IPS-NIHi7 (cell line): ENCODE measurements around the gene TOP1.
A peak's percentile ranks its signal among the peaks of the same experiment; 100 is the strongest.
"Not testable (repeated sequence)": the region's sequence is repeated elsewhere in the genome, so short reads cannot be mapped to it uniquely, and the experiment has no call there.

Experiments used
- DNase-seq: peaks from one replicate; pipeline ENCODE4 v3.0.0; 2012; ENCODE audit warnings: mixed read lengths; ENCODE audit errors: extremely low spot score

TOP1 gene

DNA sequence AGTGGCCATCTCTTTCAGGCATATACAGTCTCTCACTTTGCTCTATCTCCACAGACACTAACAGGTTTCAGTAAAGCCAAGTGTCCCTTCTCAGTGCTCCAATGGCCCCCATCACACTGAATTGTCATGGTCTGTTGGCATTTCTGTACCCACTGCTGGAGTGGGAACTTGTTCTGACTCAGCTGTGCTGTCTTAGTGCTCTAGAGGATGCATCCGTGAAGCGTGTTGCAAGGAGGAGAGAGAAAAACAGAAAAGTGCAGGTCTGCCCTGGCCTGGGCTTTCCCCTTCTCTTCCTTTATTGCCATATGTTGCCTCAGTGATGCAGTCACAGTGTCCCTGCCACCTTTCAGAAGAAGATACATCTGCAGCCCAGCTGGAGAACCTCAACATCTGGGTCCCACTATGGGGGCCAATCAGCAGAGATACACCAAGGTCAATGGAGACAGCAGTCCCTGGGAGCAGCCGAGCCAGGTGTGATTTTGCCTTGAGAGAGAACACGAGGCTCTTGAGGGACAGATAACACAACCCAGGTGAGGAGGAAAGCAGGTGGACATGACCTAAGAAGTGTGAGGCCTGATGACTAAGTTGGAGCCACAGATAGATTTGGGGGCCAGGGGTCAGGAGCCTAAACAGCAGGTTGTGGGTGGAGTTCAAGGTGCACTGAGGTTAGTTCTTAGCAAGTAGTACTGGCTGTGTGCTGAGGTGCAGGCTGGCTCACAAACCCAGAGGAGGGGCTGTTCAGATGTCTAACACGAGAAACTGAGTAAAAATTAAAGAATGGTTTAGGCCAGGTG, 103.2 kb downstream of the TOP1 start:
- DNase-seq = no peak

DNA sequence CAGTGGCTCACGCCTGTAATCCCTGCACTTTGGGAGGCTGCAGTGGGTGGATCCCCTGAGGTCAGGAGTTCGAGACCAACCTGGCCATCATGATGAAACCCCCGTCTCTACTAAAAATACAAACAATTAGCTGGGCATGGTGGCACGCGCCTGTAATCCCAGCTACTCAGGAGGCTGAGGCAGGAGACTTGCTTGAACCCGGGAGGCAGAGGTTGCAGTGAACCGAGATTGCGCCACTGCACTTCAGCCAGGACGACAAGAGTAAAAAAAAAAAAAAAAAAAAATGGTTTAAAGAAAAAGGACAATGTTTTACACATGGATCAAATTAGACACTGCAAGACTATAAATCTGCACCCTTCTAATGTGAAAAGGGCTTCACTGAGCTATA, 103.8 kb downstream of the TOP1 start:
- not testable (repeated sequence) for DNase-seq

DNA sequence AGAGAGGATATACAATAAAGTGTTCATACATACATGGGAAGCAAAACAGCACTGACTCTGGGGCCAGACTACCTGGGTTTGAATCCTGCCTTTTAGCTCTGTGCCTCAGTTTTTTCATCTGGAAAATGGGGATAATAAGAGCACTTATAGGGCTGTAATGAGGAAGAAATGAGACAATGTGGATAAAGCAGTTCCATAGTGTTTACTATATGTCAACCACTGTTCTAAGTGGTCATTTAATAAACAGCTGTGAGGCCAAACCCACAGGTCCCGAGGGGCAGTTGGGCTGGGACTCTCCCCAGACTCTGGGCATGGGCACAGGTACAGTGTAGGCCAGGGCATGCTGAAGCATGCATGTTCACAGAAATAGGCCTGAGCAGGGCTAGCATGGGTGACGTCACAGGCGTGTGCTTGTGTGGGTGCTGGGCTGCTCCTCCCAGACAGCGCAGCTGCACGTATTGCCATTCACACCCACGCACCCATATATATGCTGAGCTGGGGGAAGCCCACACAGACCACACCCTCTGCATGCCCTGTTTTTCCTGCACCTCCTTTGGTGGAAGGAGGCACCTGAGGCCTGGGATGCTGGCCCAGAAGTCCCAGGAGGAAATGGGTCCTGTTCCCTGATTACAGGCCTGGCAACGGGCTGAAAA, 105.2 kb downstream of the TOP1 start:
- no peak for DNase-seq

DNA sequence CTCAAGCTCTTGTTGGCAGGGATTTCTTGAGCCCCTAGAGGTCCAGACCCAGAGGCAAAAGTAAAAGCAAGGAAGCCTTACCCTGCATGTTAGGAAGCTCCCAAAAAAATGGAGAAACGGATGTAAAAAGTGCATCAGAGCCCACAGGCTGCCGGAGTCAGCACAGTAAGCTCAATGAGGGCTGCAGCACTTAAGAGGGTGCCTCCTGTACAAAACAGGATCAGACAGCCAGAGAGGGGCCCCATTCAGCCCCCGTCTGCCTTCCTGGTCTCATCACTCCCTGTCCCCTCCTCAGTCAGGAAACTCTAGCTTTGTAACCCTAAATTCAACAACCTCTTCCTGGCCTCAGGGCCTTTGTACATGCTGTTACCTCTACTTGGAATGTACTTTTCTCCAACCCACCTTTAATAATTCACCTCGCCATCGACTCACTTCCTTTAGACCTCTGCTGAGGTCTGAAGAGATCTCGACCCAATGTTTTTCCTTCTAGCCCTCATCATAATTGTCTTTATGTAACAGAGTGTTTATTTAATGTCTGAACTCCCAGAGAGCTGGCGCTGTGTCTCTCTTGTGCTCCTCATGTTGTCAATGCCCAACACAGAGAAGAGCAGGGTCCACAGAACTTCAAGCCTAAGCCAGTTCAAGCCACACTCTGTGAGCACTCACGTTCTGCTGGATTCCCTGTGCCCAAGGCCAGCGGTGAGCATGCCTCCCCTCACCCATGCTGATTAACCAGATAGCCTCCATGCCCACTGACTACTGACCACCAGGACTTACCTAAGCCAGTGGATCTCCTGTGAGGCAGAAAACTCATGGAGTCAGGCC, 106.0 kb downstream of the TOP1 start:
- no peak for DNase-seq

DNA sequence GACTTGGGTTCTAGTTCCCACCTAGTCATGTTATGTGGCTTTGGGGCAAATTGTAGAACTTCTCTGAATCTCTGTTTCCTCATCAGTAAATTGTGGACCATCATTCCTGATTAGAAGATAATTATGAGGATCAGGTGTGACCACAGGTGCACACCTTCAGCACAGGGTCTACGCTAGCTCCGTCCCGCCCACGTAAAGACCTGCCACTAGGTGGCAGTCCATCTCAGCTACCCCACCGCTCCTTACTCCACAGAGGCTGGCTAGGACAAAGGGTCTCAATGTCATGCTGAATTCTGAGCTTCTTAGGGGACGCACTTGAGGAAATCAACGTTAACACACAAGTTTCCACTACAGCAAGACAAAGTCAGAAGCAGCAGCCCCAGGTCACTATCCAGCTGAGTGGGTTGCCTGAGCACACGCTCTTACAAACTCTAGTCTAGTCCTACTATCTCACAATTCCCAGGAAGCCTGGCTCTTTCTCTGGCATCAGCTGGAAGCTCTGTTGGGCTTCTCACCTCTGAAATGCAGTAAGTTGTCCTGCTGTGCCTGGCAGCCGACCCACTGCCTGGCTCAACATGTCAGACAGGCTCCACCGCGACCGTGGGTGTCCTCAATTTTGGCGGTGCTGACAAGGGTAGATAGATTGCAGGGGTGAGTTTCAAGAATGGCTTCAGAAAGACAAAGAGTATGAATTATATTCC, 106.7 kb downstream of the TOP1 start:
- DNase-seq = peak; percentile 81

DNA sequence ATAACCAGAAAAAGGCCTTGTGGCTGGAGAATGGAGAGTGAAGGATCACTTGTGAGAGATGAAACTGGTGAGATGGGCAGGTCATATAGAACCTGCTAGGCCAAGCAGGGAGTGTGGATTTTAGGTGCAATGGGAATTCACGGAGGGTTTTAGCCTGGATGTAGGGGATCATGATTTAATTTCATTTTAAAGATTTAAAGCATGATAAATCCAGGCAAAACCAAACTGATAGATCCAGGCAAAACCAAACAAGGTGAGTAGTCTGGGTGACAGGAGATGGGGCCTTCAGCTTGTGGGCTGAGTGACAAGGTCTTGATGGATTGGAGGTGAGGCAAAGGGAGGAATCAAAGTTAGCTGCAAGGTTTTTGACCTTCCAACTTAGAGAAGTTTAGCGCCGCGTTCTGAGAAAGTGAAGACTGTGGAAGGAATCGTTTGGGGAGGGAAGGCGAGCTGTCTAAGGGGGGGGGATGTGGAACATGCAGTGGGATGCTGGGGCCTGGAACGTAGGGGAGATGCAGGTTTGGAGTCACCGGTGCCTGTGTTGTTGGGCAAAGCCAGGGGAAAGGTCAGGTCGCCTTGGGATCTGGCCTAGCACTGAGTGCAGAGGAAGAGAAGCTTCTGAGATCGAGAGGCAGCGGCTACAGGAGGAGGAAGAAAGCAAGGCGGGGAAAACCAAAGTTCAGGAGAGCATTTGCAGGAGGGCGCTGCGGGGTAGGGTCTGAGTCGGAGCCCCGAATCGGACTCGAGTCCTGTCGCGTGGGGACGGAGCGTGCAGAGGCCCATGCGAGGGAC, 107.5 kb downstream of the TOP1 start:
- DNase-seq = no peak

DNA sequence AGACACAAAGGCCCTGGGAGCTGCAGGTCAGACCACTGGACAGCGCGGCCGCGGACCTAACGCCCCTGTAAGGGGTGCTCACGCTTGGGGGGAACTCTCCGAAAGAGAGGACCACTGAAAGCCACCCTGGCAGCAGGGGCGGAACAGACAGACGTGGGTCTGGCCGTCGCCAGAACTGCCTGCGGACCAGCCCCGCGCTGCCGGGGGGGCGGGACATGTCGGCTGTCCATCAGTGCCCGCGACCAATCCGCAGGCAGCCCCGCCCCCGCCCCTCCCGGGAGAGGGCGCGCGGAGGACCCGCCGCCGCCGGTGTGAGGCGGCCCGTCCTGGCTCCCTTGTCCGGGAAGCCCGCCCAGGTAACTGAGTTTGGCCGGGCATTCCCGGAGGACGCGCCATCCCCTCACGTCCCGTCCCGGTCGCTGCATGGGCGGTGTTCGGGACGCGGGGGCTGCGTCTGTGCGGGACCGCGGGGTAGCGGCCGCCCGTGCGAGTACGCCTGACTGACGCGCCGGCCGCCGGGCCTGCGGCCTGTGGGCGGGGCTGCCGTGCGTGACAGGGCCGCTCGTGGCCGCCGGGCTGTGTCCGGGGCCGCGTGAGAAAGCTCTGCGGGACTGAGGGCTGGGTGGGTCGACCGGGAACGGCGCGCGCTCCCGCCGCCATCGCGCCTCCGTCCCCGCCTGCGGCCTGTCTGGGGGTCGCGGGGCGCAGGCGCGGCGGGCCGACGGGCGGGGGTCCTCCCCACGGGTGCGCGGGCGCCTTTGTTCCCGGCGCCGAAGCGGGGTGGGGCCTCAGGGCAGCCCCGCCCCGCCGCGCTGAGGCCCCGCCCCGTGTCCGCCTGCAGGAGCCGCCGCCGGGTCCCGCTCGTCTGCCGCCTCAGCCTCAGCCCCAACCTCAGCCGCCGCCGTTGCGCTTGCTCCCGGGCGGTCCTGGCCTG, 108.3 kb downstream of the TOP1 start, which contains the start of gene PLCG1:
PLCG1 (plus strand) TSS at position 864 of the 934 bp plus-strand sequence. CDS start 99 bp downstream, outside the sequence.
- DNase-seq = peak; percentile 97

DNA sequence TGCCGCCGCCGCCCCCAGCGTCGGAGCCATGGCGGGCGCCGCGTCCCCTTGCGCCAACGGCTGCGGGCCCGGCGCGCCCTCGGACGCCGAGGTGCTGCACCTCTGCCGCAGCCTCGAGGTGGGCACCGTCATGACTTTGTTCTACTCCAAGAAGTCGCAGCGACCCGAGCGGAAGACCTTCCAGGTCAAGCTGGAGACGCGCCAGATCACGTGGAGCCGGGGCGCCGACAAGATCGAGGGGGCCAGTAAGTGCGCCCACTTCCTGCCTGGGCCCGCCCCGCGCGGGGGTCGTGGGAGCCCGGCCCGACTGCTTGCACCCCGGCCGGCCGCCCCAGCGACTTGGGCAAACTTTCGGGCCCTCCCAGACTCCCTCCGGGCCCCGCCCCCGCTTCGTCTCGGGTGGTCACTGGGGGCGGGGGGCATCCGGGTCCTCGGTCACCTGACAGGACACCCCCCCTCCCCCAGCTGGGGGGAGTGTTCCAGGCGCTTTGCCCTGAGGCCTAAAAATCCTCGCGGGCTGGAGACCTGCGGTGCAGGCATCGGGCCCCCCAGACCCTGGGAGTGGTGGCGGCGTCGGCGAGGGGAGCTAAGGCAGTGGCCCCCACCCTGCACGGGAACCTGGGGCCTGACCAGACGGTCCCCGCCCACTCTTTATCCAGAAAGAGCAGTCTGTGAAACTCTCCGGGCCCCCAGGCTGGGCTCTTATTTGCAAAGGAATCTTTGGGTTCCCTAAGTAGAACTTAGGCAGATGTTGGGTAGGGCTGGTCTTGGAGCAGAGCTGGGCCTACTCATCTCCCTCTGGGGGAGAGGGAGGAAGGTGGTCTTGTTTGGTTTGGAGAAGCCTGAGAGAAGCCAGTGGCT, 109.2 kb downstream of the TOP1 start:
- DNase-seq = peak; percentile 90

DNA sequence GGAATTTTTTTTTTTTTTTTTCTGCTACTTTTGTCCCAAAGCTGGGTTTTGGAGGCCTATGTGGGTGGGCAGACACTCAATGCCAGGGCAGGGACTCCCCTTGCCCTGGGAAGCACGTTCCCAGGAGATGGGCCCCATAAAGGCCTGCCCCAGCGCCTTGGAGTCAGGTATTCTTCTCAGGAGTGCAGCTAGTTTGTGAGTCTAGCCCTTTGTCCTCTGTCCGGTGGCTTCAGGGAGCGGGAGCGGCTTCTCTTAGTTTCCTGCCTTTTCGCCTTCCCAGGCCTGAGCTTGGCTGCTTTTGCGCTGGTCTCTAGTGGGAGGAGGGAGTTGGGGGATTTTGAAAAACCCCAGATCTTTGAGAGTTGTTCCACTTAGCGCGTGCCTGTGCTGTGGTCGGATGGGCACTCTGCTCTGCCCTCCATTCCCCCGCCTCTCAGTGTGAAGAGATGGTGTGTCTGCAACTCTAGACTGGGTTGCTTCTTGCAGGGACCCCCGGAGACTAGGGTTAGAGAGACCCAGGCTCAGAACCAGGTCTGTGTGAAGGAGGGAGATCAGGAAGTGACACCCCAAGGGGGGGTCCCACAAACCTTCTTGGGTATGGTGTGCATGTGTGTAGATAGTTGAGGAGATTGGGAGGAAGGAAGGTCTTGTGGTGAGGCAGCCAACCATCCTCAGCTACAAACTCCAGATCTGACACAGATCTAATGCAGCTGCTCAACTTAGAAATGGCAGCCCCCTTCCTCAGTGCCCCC, 110.0 kb downstream of the TOP1 start:
- no peak for DNase-seq

DNA sequence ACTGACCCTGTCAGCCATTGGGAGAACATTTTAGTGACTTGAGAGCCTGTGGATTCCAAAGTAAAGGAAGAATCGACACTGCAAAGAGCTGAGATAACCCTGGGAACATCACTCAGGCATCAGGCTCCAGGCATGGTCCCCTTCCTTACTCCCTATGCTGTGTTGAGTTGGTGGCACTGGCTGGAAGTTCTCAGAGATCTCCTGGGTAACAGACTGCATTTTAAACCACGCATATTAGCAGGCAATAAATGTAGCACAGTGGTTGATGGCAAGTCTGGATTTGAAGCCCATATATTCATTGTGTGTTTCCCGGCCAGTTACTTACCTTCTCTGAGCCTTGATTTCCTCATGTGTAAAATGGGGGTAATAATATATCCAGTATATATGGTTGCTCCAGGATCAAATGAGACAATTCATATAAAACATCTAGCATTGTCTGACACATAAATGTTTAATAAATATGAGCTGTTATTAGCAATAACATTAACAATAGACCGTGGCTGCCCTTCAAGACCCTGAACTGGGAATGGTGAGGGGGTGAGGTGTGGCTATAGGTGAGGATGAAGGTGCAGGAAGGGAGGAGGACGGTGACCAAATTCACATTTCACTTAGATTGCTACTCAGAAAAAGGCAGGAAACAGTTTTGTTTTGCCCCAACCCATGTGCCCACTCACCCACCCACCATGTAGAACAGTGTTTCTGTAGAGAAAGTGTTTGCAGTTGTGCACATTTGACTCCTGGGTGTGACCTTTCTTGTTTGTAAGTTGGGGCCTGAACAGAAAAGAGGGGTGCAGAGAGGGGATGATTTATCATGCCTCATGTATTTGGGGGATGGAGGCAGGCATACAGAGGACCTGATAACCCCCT, 110.8 kb downstream of the TOP1 start:
- DNase-seq = no peak

DNA sequence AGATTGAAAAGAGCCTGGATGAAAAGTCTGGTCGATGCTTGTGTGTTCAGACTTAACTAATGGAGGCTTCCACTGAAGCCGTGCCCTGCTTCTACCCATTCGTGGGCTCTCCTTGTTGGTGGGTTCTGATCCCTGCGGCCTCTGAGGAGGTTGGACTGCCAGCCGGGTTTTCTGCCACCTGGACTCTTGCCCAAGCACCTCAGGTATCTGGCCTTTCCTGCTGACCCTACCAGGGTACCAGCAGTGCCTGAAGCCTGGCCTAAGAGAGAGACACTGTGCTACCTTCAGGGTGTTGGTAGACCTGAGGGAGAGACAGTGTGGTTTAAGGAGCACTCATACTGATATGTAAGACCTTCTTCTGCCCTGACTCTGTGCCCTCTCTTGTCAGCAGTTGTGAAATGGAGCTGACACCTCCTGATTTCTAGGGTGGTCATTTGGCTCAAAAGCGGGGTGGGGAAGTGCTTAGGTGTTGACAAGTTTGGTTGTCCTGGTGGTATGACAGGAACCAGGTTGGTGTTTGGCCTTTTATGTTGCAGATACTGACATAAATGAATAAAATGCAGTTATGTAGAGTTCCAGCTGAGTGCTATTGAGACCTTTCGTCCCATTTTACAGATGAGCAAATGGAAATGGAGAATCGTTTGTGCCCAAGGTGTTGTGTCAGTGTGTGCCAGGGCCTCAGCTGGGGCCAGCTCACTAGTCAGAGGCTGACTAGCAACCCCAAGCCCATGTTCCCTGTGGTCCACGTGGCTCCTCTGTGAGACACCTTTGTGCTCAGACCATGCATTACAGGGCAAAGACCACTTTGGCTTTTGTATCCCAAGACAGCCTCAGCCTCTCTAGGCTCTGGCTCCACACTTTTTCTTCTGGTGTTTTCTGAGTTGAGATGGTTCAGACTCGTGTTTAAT, 111.9 kb downstream of the TOP1 start:
- no peak for DNase-seq

DNA sequence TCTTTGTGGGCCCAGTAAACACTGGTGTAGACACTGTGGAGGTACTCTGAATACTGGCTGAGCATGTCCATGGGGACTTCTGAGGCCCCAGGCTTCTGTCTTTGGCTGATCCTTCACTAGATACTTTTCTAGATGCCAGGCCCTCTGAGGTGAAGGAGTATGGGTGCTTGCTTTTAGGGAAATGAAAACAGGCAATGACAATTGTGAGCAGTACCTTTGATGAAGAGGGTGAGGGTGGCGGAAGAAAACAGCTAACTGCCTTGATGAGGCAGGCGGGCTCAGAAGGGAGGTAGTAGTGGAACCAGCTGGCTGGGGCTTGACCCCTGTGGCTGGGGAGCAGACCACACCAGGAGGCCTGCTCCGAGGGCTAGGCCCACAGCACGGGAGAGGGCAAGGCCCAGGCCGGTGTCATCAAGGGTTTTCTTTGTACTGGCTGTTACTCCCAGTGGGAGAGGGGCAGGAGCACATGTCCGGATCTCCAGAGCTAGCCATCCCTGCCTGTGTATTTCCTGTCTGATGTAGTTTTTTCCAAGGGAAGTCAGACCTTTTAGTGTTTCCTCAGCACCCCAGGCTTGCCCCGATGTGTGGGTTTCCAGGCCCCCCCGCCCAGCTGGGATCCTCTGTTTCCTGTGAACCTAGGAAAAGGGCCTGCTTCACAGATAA, 112.7 kb downstream of the TOP1 start:
- DNase-seq = no peak

DNA sequence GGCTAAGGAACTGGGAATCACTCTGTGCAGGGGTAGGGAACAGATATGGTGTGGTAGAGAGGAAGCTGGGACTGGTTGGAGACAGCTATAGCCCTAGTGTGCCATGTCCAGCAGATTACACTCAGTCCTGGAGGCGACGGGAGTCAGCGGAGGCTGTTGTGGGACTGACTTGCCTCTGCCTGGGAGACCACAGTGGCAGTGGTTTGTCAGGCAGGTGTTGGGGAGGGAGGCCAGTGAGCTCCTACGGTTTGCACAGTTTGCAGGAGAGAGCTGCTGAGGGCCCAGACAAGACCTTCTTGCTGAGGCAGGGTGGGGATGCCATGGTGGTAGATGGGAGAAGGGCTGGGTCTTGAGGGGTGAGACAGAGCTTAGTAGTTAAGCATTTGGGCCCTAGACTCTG, 113.6 kb downstream of the TOP1 start:
- DNase-seq = no peak

DNA sequence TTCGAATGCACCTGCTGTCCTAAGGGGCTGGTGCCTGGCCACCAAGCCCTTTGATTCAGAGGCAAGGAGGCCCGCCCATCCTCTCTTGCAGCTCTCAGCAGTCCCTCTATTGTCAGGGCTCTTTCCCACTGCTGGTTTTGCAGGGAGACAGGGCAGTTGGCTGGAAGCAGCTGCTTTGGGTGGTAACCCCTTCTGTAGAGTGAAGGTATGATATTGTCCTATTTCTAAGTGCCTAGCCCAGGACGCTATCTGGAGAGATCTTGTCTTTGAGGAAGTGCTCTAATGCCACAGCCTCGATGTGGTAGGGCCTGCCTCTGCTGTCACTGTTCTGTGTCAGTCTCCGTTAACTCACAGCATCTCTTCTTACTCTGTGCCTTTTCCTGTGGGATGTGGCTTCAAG, 114.3 kb downstream of the TOP1 start:
- DNase-seq = no peak

DNA sequence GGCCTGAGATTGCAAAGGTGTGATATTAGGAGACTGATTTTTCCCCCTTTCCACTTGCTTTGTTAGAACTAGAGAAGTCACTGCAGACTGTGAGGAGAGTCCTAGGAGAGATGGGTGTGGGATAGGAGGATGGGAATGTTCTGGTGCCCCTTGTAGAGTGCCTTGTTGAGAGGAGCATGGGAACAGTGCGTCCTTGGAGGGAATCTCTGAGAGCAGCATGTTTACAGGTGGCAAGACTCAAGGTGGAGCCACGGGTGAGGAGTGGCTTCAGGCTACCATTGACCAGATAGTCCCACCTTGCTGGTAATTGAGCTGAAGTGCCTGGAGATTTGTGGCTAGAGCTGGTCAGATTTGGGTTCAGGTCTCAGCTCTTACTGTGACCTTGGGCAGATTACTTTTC, 114.7 kb downstream of the TOP1 start:
- DNase-seq = no peak

DNA sequence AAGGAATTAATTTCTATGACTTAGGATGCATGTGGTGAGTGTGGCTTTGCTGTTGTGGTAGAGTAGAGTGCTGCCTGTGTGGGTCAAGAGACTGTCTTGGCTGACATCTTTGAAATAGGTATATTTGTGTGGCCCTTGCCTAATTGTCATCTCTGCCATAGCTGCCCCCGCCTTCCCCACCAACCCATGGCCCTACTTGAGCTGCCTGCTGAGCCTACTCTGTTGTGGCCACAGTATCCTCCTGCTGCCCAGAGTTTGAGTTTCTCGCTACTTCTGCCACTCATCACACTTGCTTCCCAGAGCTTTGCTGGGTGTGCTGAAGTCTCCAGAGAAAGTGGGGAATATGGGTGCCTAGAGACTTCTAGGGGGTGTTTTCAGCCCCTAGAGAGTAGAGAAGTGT, 116.7 kb downstream of the TOP1 start:
- DNase-seq = no peak
